Heart right ventricle (tissue), 16 donors: ENCODE results near the gene KRT5. TPM values are rescaled to one million over a fixed set of nuclear protein-coding genes. Genes with fewer than 3 reads are reported as not detected.

Experiments used
- ATAC-seq, 8 donors: fragments of 200-7000 bp; cut with Tn5 transposase; one replicate each; pipeline ENCODE4 v1.9.1; 2020; ENCODE audit warnings: mild to moderate bottlenecking in 8 of 8, moderate library complexity in 8 of 8, moderate number of reproducible peaks in 1 of 8
- DNase-seq, 2 donors: peaks; one replicate each; pipeline ENCODE4 v3.0.0-alpha.2; 2020
- H3K27ac ChIP-seq, 10 donors: fragments of 200-600 bp; sonication (generic) in 2 of 10; one replicate each; pipeline versions ENCODE4 v1.5.0 to v1.8.0; 2020 to 2022; ENCODE audit warnings: mild to moderate bottlenecking in 3 of 10
- H3K27me3 ChIP-seq, 7 donors: fragments of 200-600 bp; one replicate each; pipeline ENCODE4 v1.8.0; 2021 to 2022; ENCODE audit warnings: mild to moderate bottlenecking in 2 of 7
- H3K36me3 ChIP-seq, 9 donors: fragments of 200-600 bp; sonication (generic) in 1 of 9; one replicate each; pipeline versions ENCODE4 v1.5.0 to v1.8.0; 2020 to 2022; ENCODE audit warnings: mild to moderate bottlenecking in 2 of 9
- H3K4me1 ChIP-seq, 9 donors: fragments of 200-600 bp; sonication (generic) in 1 of 9; one replicate each; pipeline versions ENCODE4 v1.5.0 to v1.8.0; 2020 to 2022; ENCODE audit warnings: mild to moderate bottlenecking in 4 of 9
- H3K4me3 ChIP-seq, 10 donors: fragments of 200-600 bp; sonication (generic) in 2 of 10; one replicate each; pipeline versions ENCODE4 v1.5.0 to v1.8.0; 2020 to 2022; ENCODE audit warnings: mild to moderate bottlenecking in 7 of 10, moderate library complexity in 2 of 10
- H3K9me3 ChIP-seq, 11 donors: fragments of 200-600 bp in 10 of 11; sonication (generic) in 2 of 11; one replicate each; pipeline versions ENCODE4 v1.5.0 to v1.8.0; 2013 to 2022; ENCODE audit warnings: mild to moderate bottlenecking in 2 of 11, control low read depth in 1 of 11, moderate library complexity in 1 of 11
- CTCF ChIP-seq, 9 donors: fragments of 200-600 bp; sonication (generic) in 2 of 9; IDR thresholded peaks; one replicate each; pipeline versions ENCODE4 v1.5.0 to v1.8.0; 2021 to 2022; ENCODE audit warnings: antibody characterized with exemption in 9 of 9, mild to moderate bottlenecking in 5 of 9, moderate library complexity in 1 of 9
- WGBS, 2 donors: extraction: QIAGEN DNeasy Blood & Tissue Kit; methylation state at CpG; one replicate each; pipeline ENCODE4 v1.1.7; 2013; ENCODE audit warnings: inconsistent platforms in 1 of 2; 5-methylcytosine and 5-hydroxymethylcytosine counted together
- intact Hi-C, 10 donors: fragments of 100-400 bp; cut with DNase I; formaldehyde crosslinking; loops; one replicate each; pipeline versions ENCODE4 v1.11.1 to v1.14.2; 2022
- polyA plus RNA-seq, 2 donors: library from polyadenylated mRNA; stranded (reverse); fragments of 200-250 nt; gene quantifications; one replicate each; pipeline ENCODE4 v1.2.3, GENCODE V29; 2013
- total RNA-seq, 10 donors: library from RNA; stranded (reverse); fragmentation: NEBNext Ultra II Directional in 3 of 10; extraction: Animal tissue kit (Norgen Biotek cat#: 25700) in 3 of 10; gene quantifications; one replicate each; pipeline versions ENCODE4 v1.2.1 to v1.2.4, GENCODE V29; 2021 to 2023
- donor health status: Arrhythmogenic right ventricular cardiomyopathy.
- donor health status: ischemic (EF 13 %, LVEDD 7.1; RV severe dilation, severe dysfunction).
- donor health status: healthy with polysubstance abuse.
- donor health status: DM: no; HTN: yes; CAD: no.
- donor health status: DM: no; HTN: no; CAD: no.
- donor health status: ischemic (EF 25% LVEDD 6.9; RV normal size, moderate dysfunction).
- donor health status: ischemic (EF 25% LVEDD 5.7; RV mildly dilated, moderate dysfunction).
- donor health status: healthy.
- donor health status: DM: yes; HTN: yes; CAD: no.
- donor health status: Ischemic cardiomyopathy.
- donor health status: ischemic (EF 35%, LVEDD 5.7; RV mildly dilated, moderate dysfunction).
- donor health status: nonischemic (EF 11% LVEDD 7.7; RV severe dilation, severe dysfunction).
- donor health status: DM: yes; HTN: yes; CAD: no.
- donor health status: PGD.
- donor health status: ischemic (EF 29% LVEDD 5.4; RV normal size, mild dysfunction).
- donor health status: nonischemic (EF 23%, LVEDD 6.1; RV moderate dilation, normal function).

The KRT5 gene
- total and polyA plus RNA-seq, 12 donors = 0.25 to 1.5 (median 0.67) TPM; not detected in 8

GRCh38 chr12:52529846-52530245 lies 9.7 kb upstream of the KRT5 start:
- Histone ChIP-seq H3K36me3 (no peaks in the 10 kb centered on the region), H3K4me3 (no peak overlapping the region), H3K9me3 (no peaks in the 10 kb centered on the region), H3K27ac (no peak overlapping the region), H3K4me1 (peaks cover 0 to 4% (median 0%) of the 10 kb centered on the region in 9 donors), H3K27me3 (no peaks in the 10 kb centered on the region)
- intact Hi-C loops = no loop called here
- 91 to 94% methylated on average over 9 of the region's 9 CpGs for WGBS, 2 donors
- ATAC-seq = no peak
- DNase-seq = no peak
- TF ChIP-seq CTCF (IDR thresholded peaks at IDR 0.05) = no peak

GRCh38 chr12:52529417-52529816 lies 9.2 kb upstream of the KRT5 start:
- no peaks in the 10 kb centered on the region for H3K9me3 ChIP-seq
- intact Hi-C loops = no loop called here
- peaks cover 0 to 4% (median 0%) of the 10 kb centered on the region in 9 donors for H3K4me1 ChIP-seq
- WGBS, 2 donors = 88 to 93% methylated on average over 2 of the region's 2 CpGs
- no peak overlapping the region for H3K27ac ChIP-seq
- ATAC-seq (no peak), DNase-seq (no peak)
- no peak overlapping the region for H3K4me3 ChIP-seq
- peaks cover 0 to 3% (median 0%) of the 10 kb centered on the region in 7 donors for H3K27me3 ChIP-seq
- no peaks in the 10 kb centered on the region for H3K36me3 ChIP-seq
- no peak for TF ChIP-seq CTCF (IDR thresholded peaks at IDR 0.05)

GRCh38 chr12:52528641-52529143 lies 8.5 kb upstream of the KRT5 start:
- intact Hi-C loops = no loop called here
- Histone ChIP-seq H3K27me3 (peaks cover 0 to 10% (median 0%) of the 10 kb centered on the region in 7 donors), H3K27ac (no peak overlapping the region), H3K36me3 (no peaks in the 10 kb centered on the region), H3K4me1 (peaks cover 0 to 4% (median 0%) of the 10 kb centered on the region in 9 donors), H3K9me3 (no peaks in the 10 kb centered on the region), H3K4me3 (no peak overlapping the region)
- ATAC-seq (no peak), DNase-seq (no peak)
- WGBS, 2 donors = 84 to 87% methylated on average over 8 of the region's 8 CpGs
- TF ChIP-seq CTCF (IDR thresholded peaks at IDR 0.05) = no peak

GRCh38 chr12:52527121-52527800 lies 7.1 kb upstream of the KRT5 start:
- no peak overlapping the region for H3K27ac ChIP-seq
- H3K4me3 ChIP-seq = no peak overlapping the region
- ATAC-seq = no peak
- no peak for DNase-seq
- no peak for TF ChIP-seq CTCF (IDR thresholded peaks at IDR 0.05)
- H3K27me3 ChIP-seq = peaks cover 0 to 13% (median 0%) of the 10 kb centered on the region in 7 donors
- intact Hi-C loops = no loop called here
- no peaks in the 10 kb centered on the region for H3K36me3 ChIP-seq
- 45 to 80% methylated on average over 4 of the region's 4 CpGs for WGBS, 2 donors
- no peaks in the 10 kb centered on the region for H3K9me3 ChIP-seq
- H3K4me1 ChIP-seq = peaks cover 0 to 4% (median 0%) of the 10 kb centered on the region in 9 donors
